ENCODE measurements around the gene LRP3. TPM values are rescaled to one million over a fixed set of nuclear protein-coding genes. Genes with fewer than 3 reads are reported as not detected.
A peak's percentile ranks its signal among the peaks of the same experiment; 100 is the strongest.

Gene LRP3
- total and polyA plus RNA-seq, 2 of the 13 experiments (the other 11 are each of a cell fraction or from before 2014, with no cell fraction given): 17.6 to 51.6 TPM

GRCh38 chr19:33240181-33240771 lies 46.1 kb downstream of the LRP3 start:
- FAIRE-seq (no peak), ATAC-seq (peak; percentile 2; the same call in 1 of the 3 replicates), DNase-seq (ENCODE audit: low spot score) (no peak)
- intact Hi-C loops (cut with micrococcal nuclease; ENCODE audit: unreplicated experiment) (loop anchor here (5.0 kb wide), 1 partner anchor 527 kb away; no protein-coding TSS in a partner anchor), in situ Hi-C loops (cut with HindIII; ENCODE audit: extremely low pct_ligation_motif_present, low pct_unique_long_range_greater_than_20kb) (no loop called here)
- ChIA-PET POLR2A (interaction anchor here (1.6 to 2.0 kb wide), 3 partner anchors 63 to 166 kb away, joined by 6 to 8 read pairs (median 7); no protein-coding TSS in a partner anchor), CTCF (ENCODE audit: low intra/inter-chr PET ratio, low total read pairs) (interaction anchor here (0.8 to 1.8 kb wide), 2 partner anchors 62 to 71 kb away, joined by 3 to 4 read pairs; partner anchors contain the start of gene CEBPA)
- Histone ChIP-seq H3K9me3 (ENCODE audit: low read length) (no peaks in the 10 kb centered on the region), H3K4me2 (ENCODE audit: low read depth, low read length) (peak overlapping the region; percentile 84; the same call in 1 of the 2 replicates), H2AFZ (ENCODE audit: low read length) (no peak overlapping the region), H3K4me3 (replicated peaks in 1 of 3; ENCODE audit: insufficient read depth in 1 of 3, low read depth in 2 of 3, low read length in 3 of 3) (peak overlapping the region in 1 of 3 experiments; percentile 67; a peak in 1 of 6 replicates), H3K4me1 (ENCODE audit: insufficient read depth, low read length) (peaks cover 51% of the 10 kb centered on the region), H3K27me3 (ENCODE audit: control insufficient read depth in 1 of 2, insufficient read depth in 2 of 2, low read length in 2 of 2) (no peaks in the 10 kb centered on the region), H3K36me3 (replicated peaks in 1 of 2; ENCODE audit: control insufficient read depth in 1 of 2, insufficient read depth in 2 of 2, low read length in 2 of 2) (no peaks in the 10 kb centered on the region), H3K27ac (ENCODE audit: extremely low read length, insufficient read depth, low read length) (no peak overlapping the region), H3K9ac (ENCODE audit: insufficient read depth, low read depth, low read length) (peak overlapping the region; percentile 57; the same call in 1 of the 2 replicates), H3K79me2 (ENCODE audit: insufficient read depth, low read length) (no peaks in the 10 kb centered on the region), H4K20me1 (ENCODE audit: insufficient read depth, low read length) (no peaks in the 10 kb centered on the region)
- WGBS (ENCODE audit: low lambda C conversion rate): 40% methylated on average over 1 of the region's 8 CpGs
- no TSS peak for BruUV-seq (replicated peaks)
- TF ChIP-seq HNRNPL (IDR thresholded peaks at IDR 0.05; ENCODE audit: low read depth, low read length) (peak; percentile 80), ZMAT3 (CRISPR knock-in tag; conservative IDR thresholded peaks at IDR 0.05) (0 out of 2 replicates have a peak, but pooled peaks have one; percentile 1), ZNF567 (CRISPR knock-in tag; IDR thresholded peaks at IDR 0.05; ENCODE audit: borderline replicate concordance) (0 out of 2 replicates have a peak, but pooled peaks have one; percentile 13), ZNF512 (CRISPR knock-in tag; IDR thresholded peaks at IDR 0.05) (0 out of 2 replicates have a peak, but pooled peaks have one; percentile 9), MEIS2 (CRISPR knock-in tag; IDR thresholded peaks at IDR 0.05) (no peak), ZNF678 (CRISPR knock-in tag; IDR thresholded peaks at IDR 0.05) (0 out of 2 replicates have a peak, but pooled peaks have one; percentile 4), RARA (CRISPR knock-in tag; IDR thresholded peaks at IDR 0.05) (0 out of 2 replicates have a peak, but pooled peaks have one; percentile 23), ZBTB7A (CRISPR knock-in tag; IDR thresholded peaks at IDR 0.05) (peak; percentile 49; the same call in 1 of the 2 replicates), KMT2B (CRISPR knock-in tag; IDR thresholded peaks at IDR 0.05) (no peak)
